K562 (cell line): ENCODE data around the gene CDKN1C. TPM values are rescaled to one million over a fixed set of nuclear protein-coding genes. Genes with fewer than 3 reads are reported as not detected.

Experiments
- ATAC-seq: fragments of 200-7000 bp; cut with Tn5 transposase; 3 replicates; pipeline ENCODE4 v1.9.1; 2020; ENCODE audit warnings: moderate library complexity
- BruUV-seq: library from RNA; stranded (reverse); fragments of 400-500 nt; replicated peaks from 2 replicates; lab custom pipeline; 2021; lab: Mats Ljungman, UMichigan
- CTCF ChIA-PET: fragments of 300-600 bp; formaldehyde crosslinking; extraction: SDS; loops from one replicate; lab custom pipeline; 2021; ENCODE audit warnings: low intra/inter-chr PET ratio; lab: Yijun Ruan, JAX
- POLR2A ChIA-PET: fragments of 300-600, 350-650 bp; sonication (Branson Sonifier 250); formaldehyde crosslinking; extraction: SDS; loops from one replicate; lab custom pipeline; 2021; ENCODE audit warnings: antibody characterized with exemption, inconsistent platforms; lab: Yijun Ruan, JAX
- DNase-seq, 4 experiments: peaks; one replicate each; pipeline versions ENCODE4 v3.0.0 to v3.0.0-alpha.2; 2011 to 2018; ENCODE audit warnings: low spot score in 3 of 4, mixed read lengths in 3 of 4; ENCODE audit errors: extremely low read depth in 1 of 4
- FAIRE-seq: peaks from 2 replicates; lab custom pipeline; 2011; peaks lifted over from hg19 to GRCh38; lab: Jason Lieb, UNC
- H2AFZ ChIP-seq: 2 replicates; pipeline ENCODE4 v1.6.0; 2011; ENCODE audit warnings: low read depth, low read length, control low read depth, inconsistent platforms
- H3K27ac ChIP-seq: fragments of 200-600 bp; 3 replicates; pipeline ENCODE4 v1.8.0; 2011; ENCODE audit warnings: low read depth, mild to moderate bottlenecking, control low read depth, inconsistent platforms, low read length, moderate library complexity, mixed read lengths; ENCODE audit errors: extremely low read depth
- H3K27me3 ChIP-seq, 2 experiments: fragments of 300-600 bp in 1 of 2; 2 replicates in 1 of 2; 3 replicates in 1 of 2; pipeline versions ENCODE4 v1.6.0 to v1.8.0; 2011; ENCODE audit warnings: inconsistent platforms in 2 of 2, low read length in 2 of 2, mild to moderate bottlenecking in 1 of 2, mixed read lengths in 1 of 2, moderate library complexity in 1 of 2; ENCODE audit not compliant: control insufficient read depth in 2 of 2, insufficient read depth in 2 of 2
- H3K36me3 ChIP-seq: fragments of 300-600 bp; 3 replicates; pipeline ENCODE4 v1.8.0; 2011; ENCODE audit warnings: mild to moderate bottlenecking, low read length, inconsistent platforms; ENCODE audit not compliant: control insufficient read depth, insufficient read depth
- H3K4me1 ChIP-seq, 2 experiments: fragments of 200-600 bp in 1 of 2; replicated peaks in 1 of 2; 2 replicates in 1 of 2; 3 replicates in 1 of 2; pipeline versions ENCODE4 v1.5.1 to v1.8.0; 2011; ENCODE audit warnings: inconsistent platforms in 2 of 2, low read length in 2 of 2, mild to moderate bottlenecking in 1 of 2, mixed read lengths in 1 of 2, moderate library complexity in 1 of 2; ENCODE audit not compliant: control insufficient read depth in 2 of 2, insufficient read depth in 2 of 2
- H3K4me2 ChIP-seq: 2 replicates; pipeline ENCODE4 v1.6.1; 2011; ENCODE audit warnings: low read length, control low read depth, inconsistent platforms, mixed read lengths; ENCODE audit not compliant: insufficient read depth
- H3K4me3 ChIP-seq: fragments of 200-600 bp; sonication (generic), shearing (Covaris generic); 2 replicates; pipeline ENCODE4 v1.5.1; 2016; ENCODE audit warnings: control low read depth, inconsistent platforms
- H3K79me2 ChIP-seq: fragments of 200-600 bp; 3 replicates; pipeline ENCODE4 v1.8.0; 2011; ENCODE audit warnings: low read length, inconsistent platforms; ENCODE audit not compliant: control insufficient read depth, insufficient read depth
- H3K9ac ChIP-seq, 2 experiments: 2 replicates each; pipeline versions ENCODE4 v1.6.0 to v1.6.1; 2011; ENCODE audit warnings: low read depth in 2 of 2, low read length in 2 of 2, control low read depth in 1 of 2, inconsistent platforms in 1 of 2, mild to moderate bottlenecking in 1 of 2, mixed read lengths in 1 of 2; ENCODE audit not compliant: insufficient read depth in 1 of 2
- H3K9me1 ChIP-seq: one replicate; pipeline ENCODE4 v1.6.0; 2011; ENCODE audit warnings: inconsistent platforms, mild to moderate bottlenecking, low read length, moderate library complexity; ENCODE audit not compliant: control insufficient read depth, insufficient read depth
- H3K9me3 ChIP-seq: replicated peaks from 2 replicates; pipeline ENCODE4 v1.5.1; 2011; ENCODE audit warnings: low read depth, low read length, inconsistent platforms; ENCODE audit not compliant: control insufficient read depth, insufficient read depth
- H4K20me1 ChIP-seq: replicated peaks from 2 replicates; pipeline ENCODE4 v1.6.1; 2011; ENCODE audit warnings: low read length, inconsistent platforms, mixed read lengths; ENCODE audit not compliant: control insufficient read depth, insufficient read depth
- CEBPG ChIP-seq, 3 experiments: fragments of 200-800 bp in 1 of 3; sonication (Bioruptor generic) in 1 of 3; sonication (generic) in 1 of 3; formaldehyde crosslinking in 1 of 3; IDR thresholded peaks in 2 of 3; conservative IDR thresholded peaks in 1 of 3; 2 replicates each; pipeline versions ENCODE4 v1.6.1 to v1.8.0; 2016 to 2022; ENCODE audit warnings: missing compliant biosample characterization in 2 of 3, missing genetic modification characterization in 2 of 3, mild to moderate bottlenecking in 1 of 3, missing genetic modification reagents in 1 of 3
- KDM1A ChIP-seq, 2 experiments: fragments of 450-650 bp; IDR thresholded peaks; 2 replicates each; pipeline ENCODE4 v1.6.1; 2016; ENCODE audit warnings: mild to moderate bottlenecking in 2 of 2
- RREB1 ChIP-seq: fragments of 250-450 bp; sonication (Bioruptor Pico); IDR thresholded peaks from 2 replicates; pipeline ENCODE4 v1.4.0; 2020
- WGBS: fragments of 100-300 bp; shearing (Covaris generic); methylation state at CpG from one replicate; pipeline ENCODE4 v1.1.6; 2016; ENCODE audit warnings: low coverage, mixed read lengths; ENCODE audit not compliant: insufficient coverage; ENCODE audit errors: missing lambda C conversion rate; 5-methylcytosine and 5-hydroxymethylcytosine counted together
- in situ Hi-C: fragments of 300-500 bp; cut with MboI; formaldehyde crosslinking; loops from 4 replicates; pipeline ENCODE4 v1.15.0; 2018; ENCODE audit warnings: inconsistent platforms, mixed read lengths
- intact Hi-C: fragments of 100-400 bp; cut with micrococcal nuclease; formaldehyde crosslinking; loops from 2 replicates; pipeline ENCODE4 v1.14.2; 2022
- polyA plus RNA-seq, 8 experiments: library from polyadenylated mRNA; depleted of rRNA in 4 of 8; stranded (reverse) in 5 of 8; unstranded in 3 of 8; fragments of >200 nt; fragmentation: Nextera tagmentation in 2 of 8; fragmentation: Illumina TruSeq in 1 of 8; extraction: Ambion mirVana in 2 of 8; extraction: Trizol in 1 of 8; gene quantifications; 2 replicates each; pipeline versions ENCODE4 v1.2.1 to v1.2.3, GENCODE V29; 2011 to 2014; ENCODE audit warnings: inconsistent platforms in 1 of 8, missing spikeins in 1 of 8
- total RNA-seq, 7 experiments: library from RNA; depleted of rRNA in 6 of 7; stranded (reverse); fragments of >200 nt in 6 of 7; fragmentation: Illumina TruSeq in 2 of 7; extraction: Trizol in 2 of 7; gene quantifications; 2 replicates each; pipeline versions ENCODE4 v1.2.1 to v1.2.3, GENCODE V29; 2011 to 2021; ENCODE audit warnings: low replicate concordance in 1 of 7
- TF ChIP-seq, protein P1 (sequence below): sonication (generic); formaldehyde crosslinking; IDR thresholded peaks from 2 replicates; pipeline ENCODE4 v1.8.0; 2022; ENCODE audit warnings: mild to moderate bottlenecking, missing genetic modification reagents

The CDKN1C gene
- total and polyA plus RNA-seq, 9 of the 15 experiments (the other 6 are each of a cell fraction or from before 2014, with no cell fraction given), result 2.8 to 21.1 (median 9.3) TPM

GRCh38 chr11:2928605-2929530, 43.3 kb upstream of the CDKN1C start, which contains the start of gene PHLDA2 (continued):
- TF ChIP-seq CEBPG (CRISPR knock-in tag; IDR thresholded peaks at IDR 0.05), result peak; percentile 8; the same call in 1 of the 2 replicates
- no peak for TF ChIP-seq CEBPG (tag; conservative IDR thresholded peaks at IDR 0.05 in 1 of 2, IDR thresholded peaks at IDR 0.05 in 1 of 2)

DNA sequence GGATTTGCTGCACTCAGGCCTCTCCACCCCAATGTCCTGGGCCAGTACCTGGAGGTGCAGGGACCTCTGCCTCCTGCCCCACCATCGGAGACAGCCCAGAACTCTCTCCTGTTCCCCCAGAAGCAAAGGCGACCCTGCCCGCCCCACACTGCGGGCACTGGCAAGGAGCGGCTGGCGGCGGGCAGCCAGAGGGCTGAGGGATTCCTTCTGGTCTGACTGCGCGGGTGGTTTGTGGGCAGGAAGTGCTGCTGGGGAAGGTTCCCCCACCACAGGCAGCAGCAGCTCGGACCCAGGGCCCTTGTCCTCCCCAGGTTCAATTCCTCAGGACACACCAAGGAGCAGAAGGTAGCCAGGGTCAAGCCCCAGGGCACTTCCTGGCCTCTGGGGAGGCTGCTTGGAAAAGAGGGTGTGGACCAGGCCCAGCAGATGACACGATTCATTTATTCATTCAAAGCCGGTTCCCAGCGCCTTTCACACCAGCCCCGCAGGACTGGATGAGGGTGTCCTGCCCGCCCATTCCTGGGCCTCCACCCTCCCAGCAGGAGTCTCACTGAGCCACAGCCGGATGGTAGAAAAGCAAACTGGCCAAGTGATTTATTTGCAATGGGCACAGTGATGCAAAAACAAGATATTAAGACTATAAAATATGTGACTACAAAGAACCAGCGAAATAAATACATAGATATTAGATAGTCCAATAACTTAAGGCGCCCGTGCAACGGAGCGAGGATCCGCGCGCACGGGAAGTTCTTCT, 42.5 kb upstream of the CDKN1C start:
- peak overlapping the region; percentile 76 for H3K4me3 ChIP-seq
- H3K27me3 ChIP-seq, result no peaks in the 10 kb centered on the region
- H3K36me3 ChIP-seq, result no peaks in the 10 kb centered on the region
- no peak for FAIRE-seq
- peaks cover 10 to 69% of the 10 kb centered on the region in 2 experiments; a peak in 4 of 5 replicates for H3K4me1 ChIP-seq
- ChIA-PET POLR2A (interaction anchor here (0.6 to 2.3 kb wide), 10 partner anchors 10 to 326 kb away, joined by 3 to 13 read pairs (median 5); no protein-coding TSS in a partner anchor), CTCF (interaction anchor here (5.2 kb wide), 1 partner anchor 395 kb away, joined by 59 read pairs; no protein-coding TSS in a partner anchor)
- peaks cover 15% of the 10 kb centered on the region; the same call in 2 of the 3 replicates for H3K79me2 ChIP-seq
- DNase-seq, result peak; percentile 38 to 53 (median 44)
- H3K4me2 ChIP-seq, result peak overlapping the region; percentile 88
- no TSS peak for BruUV-seq
- peaks cover 13% of the 10 kb centered on the region for H4K20me1 ChIP-seq
- ATAC-seq, result no peak
- no peak overlapping the region for H2AFZ ChIP-seq
- WGBS, result 34% methylated on average over 25 of the region's 25 CpGs
- H3K27ac ChIP-seq, result no peak overlapping the region
- intact Hi-C loops, result no loop called here
- H3K9me3 ChIP-seq, result no peaks in the 10 kb centered on the region
- H3K9me1 ChIP-seq, result no peaks in the 10 kb centered on the region
- in situ Hi-C loops, result no loop called here
- H3K9ac ChIP-seq, result peak overlapping the region; percentile 70 to 94
- TF ChIP-seq RREB1 (no peak), KDM1A (IDR thresholded peaks at IDR 0.05) (no peak)
- TF ChIP-seq, protein P1, sequence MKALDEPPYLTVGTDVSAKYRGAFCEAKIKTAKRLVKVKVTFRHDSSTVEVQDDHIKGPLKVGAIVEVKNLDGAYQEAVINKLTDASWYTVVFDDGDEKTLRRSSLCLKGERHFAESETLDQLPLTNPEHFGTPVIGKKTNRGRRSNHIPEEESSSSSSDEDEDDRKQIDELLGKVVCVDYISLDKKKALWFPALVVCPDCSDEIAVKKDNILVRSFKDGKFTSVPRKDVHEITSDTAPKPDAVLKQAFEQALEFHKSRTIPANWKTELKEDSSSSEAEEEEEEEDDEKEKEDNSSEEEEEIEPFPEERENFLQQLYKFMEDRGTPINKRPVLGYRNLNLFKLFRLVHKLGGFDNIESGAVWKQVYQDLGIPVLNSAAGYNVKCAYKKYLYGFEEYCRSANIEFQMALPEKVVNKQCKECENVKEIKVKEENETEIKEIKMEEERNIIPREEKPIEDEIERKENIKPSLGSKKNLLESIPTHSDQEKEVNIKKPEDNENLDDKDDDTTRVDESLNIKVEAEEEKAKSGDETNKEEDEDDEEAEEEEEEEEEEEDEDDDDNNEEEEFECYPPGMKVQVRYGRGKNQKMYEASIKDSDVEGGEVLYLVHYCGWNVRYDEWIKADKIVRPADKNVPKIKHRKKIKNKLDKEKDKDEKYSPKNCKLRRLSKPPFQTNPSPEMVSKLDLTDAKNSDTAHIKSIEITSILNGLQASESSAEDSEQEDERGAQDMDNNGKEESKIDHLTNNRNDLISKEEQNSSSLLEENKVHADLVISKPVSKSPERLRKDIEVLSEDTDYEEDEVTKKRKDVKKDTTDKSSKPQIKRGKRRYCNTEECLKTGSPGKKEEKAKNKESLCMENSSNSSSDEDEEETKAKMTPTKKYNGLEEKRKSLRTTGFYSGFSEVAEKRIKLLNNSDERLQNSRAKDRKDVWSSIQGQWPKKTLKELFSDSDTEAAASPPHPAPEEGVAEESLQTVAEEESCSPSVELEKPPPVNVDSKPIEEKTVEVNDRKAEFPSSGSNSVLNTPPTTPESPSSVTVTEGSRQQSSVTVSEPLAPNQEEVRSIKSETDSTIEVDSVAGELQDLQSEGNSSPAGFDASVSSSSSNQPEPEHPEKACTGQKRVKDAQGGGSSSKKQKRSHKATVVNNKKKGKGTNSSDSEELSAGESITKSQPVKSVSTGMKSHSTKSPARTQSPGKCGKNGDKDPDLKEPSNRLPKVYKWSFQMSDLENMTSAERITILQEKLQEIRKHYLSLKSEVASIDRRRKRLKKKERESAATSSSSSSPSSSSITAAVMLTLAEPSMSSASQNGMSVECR (CRISPR knock-in tag), result no peak
